NOMO-1 (cell line): Measurements from ENCODE around the gene ST3GAL3.
A peak's percentile ranks its signal among the peaks of the same experiment; 100 is the strongest.

Experiments
- DNase-seq, 2 experiments: peaks; one replicate each; lab custom pipeline; 2025; ENCODE audit not compliant: unreplicated experiment in 2 of 2; lab: John Stamatoyannopoulos, UW

ST3GAL3 gene

GRCh38 chr1:43843684-43844083 is 136.3 kb downstream of the ST3GAL3 start:
- no peak for DNase-seq

GRCh38 chr1:43844114-43844513 is 136.8 kb downstream of the ST3GAL3 start:
- no peak for DNase-seq

GRCh38 chr1:43847290-43847689 is 140.0 kb downstream of the ST3GAL3 start:
- no peak for DNase-seq

GRCh38 chr1:43847882-43848281 is 140.5 kb downstream of the ST3GAL3 start:
- DNase-seq = no peak

- no peak for DNase-seq
These were observed 142.3 kb downstream of the ST3GAL3 start for GRCh38 chr1:43849670-43850069.

GRCh38 chr1:43850591-43851233 is 143.4 kb downstream of the ST3GAL3 start:
- no peak for DNase-seq

- no peak for DNase-seq
These were observed 144.4 kb downstream of the ST3GAL3 start for GRCh38 chr1:43851561-43852338.

GRCh38 chr1:43853161-43853921 is 146.0 kb downstream of the ST3GAL3 start:
- peak; percentile 67 to 86 for DNase-seq

- DNase-seq = no peak
These were observed 147.1 kb downstream of the ST3GAL3 start for GRCh38 chr1:43854473-43854872.

- DNase-seq = no peak
These were observed 148.9 kb downstream of the ST3GAL3 start for GRCh38 chr1:43856188-43856587.

GRCh38 chr1:43857163-43857562 is 149.8 kb downstream of the ST3GAL3 start:
- no peak for DNase-seq

- no peak for DNase-seq
These were observed 151.0 kb downstream of the ST3GAL3 start for GRCh38 chr1:43858324-43858723.

- no peak for DNase-seq
These were observed 154.0 kb downstream of the ST3GAL3 start for GRCh38 chr1:43861337-43861736.

GRCh38 chr1:43861988-43862735 is 154.8 kb downstream of the ST3GAL3 start:
- DNase-seq = no peak

GRCh38 chr1:43864111-43865045 is 157.0 kb downstream of the ST3GAL3 start:
- no peak for DNase-seq

GRCh38 chr1:43866201-43866600 is 158.9 kb downstream of the ST3GAL3 start:
- no peak for DNase-seq

GRCh38 chr1:43867976-43868740 is 160.8 kb downstream of the ST3GAL3 start:
- peak; percentile 6 to 61 for DNase-seq

- no peak for DNase-seq
These were observed 161.4 kb downstream of the ST3GAL3 start for GRCh38 chr1:43868741-43869067.

GRCh38 chr1:43870306-43870705 is 163.0 kb downstream of the ST3GAL3 start:
- DNase-seq = no peak
